Spleen (tissue), 11 donors: ENCODE results near the gene UXS1. TPM values are rescaled to one million over a fixed set of nuclear protein-coding genes. Genes with fewer than 3 reads are reported as not detected.

Source experiments
- DNase-seq: peaks from one replicate; pipeline ENCODE4 v3.0.0-alpha.2; 2020
- H3K27ac ChIP-seq, 8 donors: fragments of 200-600 bp; sonication (generic) in 7 of 8; 1 replicate in 4 of 8; 2 replicates in 4 of 8; pipeline versions ENCODE4 v1.5.0 to v1.8.0; 2016 to 2021; ENCODE audit warnings: inconsistent platforms in 4 of 8, mild to moderate bottlenecking in 4 of 8, moderate library complexity in 1 of 8
- H3K27me3 ChIP-seq, 7 donors: fragments of 200-600 bp; sonication (generic) in 6 of 7; replicated peaks in 1 of 7; 1 replicate in 4 of 7; 2 replicates in 3 of 7; pipeline versions ENCODE4 v1.5.0 to v1.8.0; 2016 to 2021; ENCODE audit warnings: inconsistent platforms in 3 of 7, mild to moderate bottlenecking in 1 of 7
- H3K36me3 ChIP-seq, 6 donors: fragments of 200-600 bp; sonication (generic) in 5 of 6; 1 replicate in 4 of 6; 2 replicates in 2 of 6; pipeline versions ENCODE4 v1.5.0 to v1.8.0; 2016 to 2021; ENCODE audit warnings: inconsistent platforms in 2 of 6
- H3K4me1 ChIP-seq, 6 donors: fragments of 200-600 bp; sonication (generic) in 5 of 6; 1 replicate in 3 of 6; 2 replicates in 3 of 6; pipeline versions ENCODE4 v1.5.0 to v1.8.0; 2016 to 2021; ENCODE audit warnings: inconsistent platforms in 3 of 6
- H3K4me3 ChIP-seq, 8 donors: fragments of 200-600 bp; sonication (generic) in 7 of 8; 1 replicate in 4 of 8; 2 replicates in 4 of 8; pipeline versions ENCODE4 v1.5.0 to v1.8.0; 2016 to 2021; ENCODE audit warnings: inconsistent platforms in 4 of 8, mild to moderate bottlenecking in 4 of 8, moderate library complexity in 2 of 8
- H3K9me3 ChIP-seq, 8 donors: fragments of 200-600 bp; sonication (generic) in 7 of 8; 1 replicate in 4 of 8; 2 replicates in 4 of 8; pipeline versions ENCODE4 v1.5.0 to v1.8.0; 2016 to 2021; ENCODE audit warnings: inconsistent platforms in 4 of 8
- CTCF ChIP-seq, 11 experiments: fragments of 200-600 bp in 7 of 11; fragments of 450-650 bp in 4 of 11; sonication (generic) in 4 of 11; IDR thresholded peaks in 8 of 11; conservative IDR thresholded peaks in 3 of 11; 1 replicate in 7 of 11; 2 replicates in 4 of 11; pipeline versions ENCODE4 v1.4.0 to v1.8.0; 2016 to 2021; ENCODE audit warnings: antibody characterized with exemption in 11 of 11, inconsistent platforms in 4 of 11, mild to moderate bottlenecking in 1 of 11
- POLR2A ChIP-seq, 3 donors: fragments of 450-650 bp; IDR thresholded peaks; one replicate each; pipeline ENCODE4 v1.5.1; 2017; ENCODE audit warnings: antibody characterized with exemption in 3 of 3, mild to moderate bottlenecking in 1 of 3
- POLR2AphosphoS5 ChIP-seq, 3 donors: sonication (generic); formaldehyde crosslinking; IDR thresholded peaks; one replicate each; pipeline ENCODE4 v1.5.1; 2017; ENCODE audit warnings: antibody characterized with exemption in 3 of 3
- WGBS, 5 donors: extraction: QIAGEN DNeasy Blood & Tissue Kit in 3 of 5; methylation state at CpG; one replicate each; pipeline versions ENCODE4 v1.1.5 to v1.1.7; 2013 to 2018; 5-methylcytosine and 5-hydroxymethylcytosine counted together
- intact Hi-C: fragments of 100-400 bp; cut with DNase I; formaldehyde crosslinking; loops from one replicate; pipeline ENCODE4 v1.15.0; 2023; ENCODE audit warnings: low total_unique reads
- polyA plus RNA-seq, 3 donors: library from polyadenylated mRNA; stranded (reverse); fragments of 200-250 nt; gene quantifications; one replicate each; pipeline ENCODE4 v1.2.1, GENCODE V29; 2013
- total RNA-seq, 7 donors: library from RNA; depleted of rRNA in 3 of 7; stranded (reverse); fragments of >200 nt in 3 of 7; fragmentation: NEBNext Ultra II Directional in 4 of 7; extraction: Animal tissue kit (Norgen Biotek cat#: 25700) in 4 of 7; gene quantifications; one replicate each; pipeline versions ENCODE4 v1.1.0 to v1.2.1, GENCODE V29; 2016 to 2021
- donor health status: healthy with polysubstance abuse.
- donor health status: DM: no; HTN: no; CAD: no; lungs with moderate emphysema.
- donor health status: DM: no; HTN: no; CAD: no.
- donor health status: Bipolar disorder and iron deficiency.
- donor health status: healthy.
- donor health status: DM: no; HTN: no; CAD: no.
- donor health status: DM: yes; HTN: yes; CAD: no.

UXS1 gene
- total and polyA plus RNA-seq, 10 donors = 9.5 to 60.1 (median 40.3) TPM

GRCh38 chr2:106096299-106097037, 97.6 kb downstream of the UXS1 start:
- intact Hi-C loops = no loop called here
- Histone ChIP-seq H3K4me1 (peaks cover 0 to 39% (median 24%) of the 10 kb centered on the region in 6 donors), H3K27me3 (no peaks in the 10 kb centered on the region), H3K9me3 (no peaks in the 10 kb centered on the region), H3K36me3 (peaks cover 0 to 92% (median 26%) of the 10 kb centered on the region in 6 donors), H3K27ac (peak overlapping the region; percentile 51 to 92 (median 74)), H3K4me3 (peak overlapping the region in 3 of 8 donors; percentile 2 to 55 (median 24))
- DNase-seq = no peak
- TF ChIP-seq POLR2A (IDR thresholded peaks at IDR 0.05) (no peak), CTCF (IDR thresholded peaks at IDR 0.05 in 8 of 11, conservative IDR thresholded peaks at IDR 0.05 in 3 of 11) (no peak), POLR2AphosphoS5 (IDR thresholded peaks at IDR 0.05) (no peak)
- 77 to 85% (median 81%) methylated on average over 12 of the region's 12 CpGs for WGBS, 5 donors

GRCh38 chr2:106095478-106096298, 98.4 kb downstream of the UXS1 start:
- H3K27ac ChIP-seq = peak overlapping the region; percentile 51 to 92 (median 74)
- H3K4me1 ChIP-seq = peaks cover 0 to 39% (median 24%) of the 10 kb centered on the region in 6 donors
- TF ChIP-seq CTCF (IDR thresholded peaks at IDR 0.05 in 8 of 11, conservative IDR thresholded peaks at IDR 0.05 in 3 of 11) = peak in 6 of 11 experiments; percentile 17 to 39 (median 30)
- no peak for TF ChIP-seq POLR2A (IDR thresholded peaks at IDR 0.05)
- peak; percentile 63 to 77 (median 66) for TF ChIP-seq POLR2AphosphoS5 (IDR thresholded peaks at IDR 0.05)
- H3K4me3 ChIP-seq = peak overlapping the region in 3 of 8 donors; percentile 2 to 55 (median 24)
- H3K9me3 ChIP-seq = no peaks in the 10 kb centered on the region
- DNase-seq = peak; percentile 94
- no peaks in the 10 kb centered on the region for H3K27me3 ChIP-seq
- intact Hi-C loops = no loop called here
- H3K36me3 ChIP-seq = peaks cover 0 to 85% (median 23%) of the 10 kb centered on the region in 6 donors
- 45 to 62% (median 52%) methylated on average over 14 to 21 of the region's 21 CpGs for WGBS, 5 donors

- Histone ChIP-seq H3K4me3 (peak overlapping the region in 1 of 8 donors; percentile 40), H3K9me3 (no peaks in the 10 kb centered on the region), H3K4me1 (peaks cover 0 to 39% (median 24%) of the 10 kb centered on the region in 6 donors), H3K36me3 (peaks cover 0 to 77% (median 10%) of the 10 kb centered on the region in 6 donors), H3K27ac (peak overlapping the region in 7 of 8 donors; percentile 29 to 92 (median 74)), H3K27me3 (no peaks in the 10 kb centered on the region)
- no peak for DNase-seq
- TF ChIP-seq CTCF (IDR thresholded peaks at IDR 0.05 in 8 of 11, conservative IDR thresholded peaks at IDR 0.05 in 3 of 11) (no peak), POLR2AphosphoS5 (IDR thresholded peaks at IDR 0.05) (peak in 1 of 3 donors; percentile 31), POLR2A (IDR thresholded peaks at IDR 0.05) (no peak)
- intact Hi-C loops = no loop called here
- 50 to 60% (median 56%) methylated on average over 9 to 13 of the region's 13 CpGs for WGBS, 5 donors
Observed at GRCh38 chr2:106094131-106094841, 99.8 kb downstream of the UXS1 start.
